ENCODE data around the gene ATP6V1F.
A peak's percentile ranks its signal among the peaks of the same experiment; 100 is the strongest.

ATP6V1F gene

GRCh38 chr7:128841171-128841690, 21.4 kb upstream of the ATP6V1F start:
- Histone ChIP-seq H3K27me3 (ENCODE audit: insufficient read depth, low read length, poor library complexity, severe bottlenecking) (no peaks in the 10 kb centered on the region), H3K9me2 (replicated peaks; ENCODE audit: low read depth, low read length) (no peaks in the 10 kb centered on the region), H4K20me1 (ENCODE audit: insufficient read depth, low read length, poor library complexity, severe bottlenecking) (no peaks in the 10 kb centered on the region), H3K9ac (ENCODE audit: low read depth, low read length, poor library complexity, severe bottlenecking) (peak overlapping the region; percentile 49), H2AFZ (ENCODE audit: low read length) (no peak overlapping the region), H3K4me3 (ENCODE audit: low read length, poor library complexity, severe bottlenecking) (no peak overlapping the region), H3K9me3 (ENCODE audit: insufficient read depth, low read depth, low read length) (no peaks in the 10 kb centered on the region), H3K79me2 (ENCODE audit: insufficient read depth, low read length) (no peaks in the 10 kb centered on the region), H3K4me2 (ENCODE audit: low read depth, low read length, poor library complexity, severe bottlenecking) (no peak overlapping the region), H3F3A (ENCODE audit: low read depth) (no peaks in the 10 kb centered on the region), H3K4me1 (ENCODE audit: insufficient read depth, low read length, poor library complexity, severe bottlenecking) (peaks cover 7% of the 10 kb centered on the region), H3K36me3 (ENCODE audit: insufficient read depth, low read length) (no peaks in the 10 kb centered on the region)
- TF ChIP-seq CTCF (conservative IDR thresholded peaks at IDR 0.05; ENCODE audit: low read length) (no peak), EZH2phosphoT487 (IDR thresholded peaks at IDR 0.05; ENCODE audit: borderline replicate concordance) (no peak)

GRCh38 chr7:128841921-128842673, 20.6 kb upstream of the ATP6V1F start:
- Histone ChIP-seq H4K20me1 (ENCODE audit: insufficient read depth, low read length, poor library complexity, severe bottlenecking) (no peaks in the 10 kb centered on the region), H3K27me3 (ENCODE audit: insufficient read depth, low read length, poor library complexity, severe bottlenecking) (no peaks in the 10 kb centered on the region), H3F3A (ENCODE audit: low read depth) (no peaks in the 10 kb centered on the region), H3K4me2 (ENCODE audit: low read depth, low read length, poor library complexity, severe bottlenecking) (peak overlapping the region; percentile 41), H3K9me2 (replicated peaks; ENCODE audit: low read depth, low read length) (no peaks in the 10 kb centered on the region), H2AFZ (ENCODE audit: low read length) (peak overlapping the region; percentile 88), H3K4me1 (ENCODE audit: insufficient read depth, low read length, poor library complexity, severe bottlenecking) (peaks cover 7% of the 10 kb centered on the region), H3K36me3 (ENCODE audit: insufficient read depth, low read length) (no peaks in the 10 kb centered on the region), H3K79me2 (ENCODE audit: insufficient read depth, low read length) (no peaks in the 10 kb centered on the region), H3K9me3 (ENCODE audit: insufficient read depth, low read depth, low read length) (no peaks in the 10 kb centered on the region), H3K4me3 (ENCODE audit: low read length, poor library complexity, severe bottlenecking) (no peak overlapping the region), H3K9ac (ENCODE audit: low read depth, low read length, poor library complexity, severe bottlenecking) (peak overlapping the region; percentile 49)
- TF ChIP-seq EZH2phosphoT487 (IDR thresholded peaks at IDR 0.05; ENCODE audit: borderline replicate concordance) (no peak), CTCF (conservative IDR thresholded peaks at IDR 0.05; ENCODE audit: low read length) (peak; percentile 92)

DNA sequence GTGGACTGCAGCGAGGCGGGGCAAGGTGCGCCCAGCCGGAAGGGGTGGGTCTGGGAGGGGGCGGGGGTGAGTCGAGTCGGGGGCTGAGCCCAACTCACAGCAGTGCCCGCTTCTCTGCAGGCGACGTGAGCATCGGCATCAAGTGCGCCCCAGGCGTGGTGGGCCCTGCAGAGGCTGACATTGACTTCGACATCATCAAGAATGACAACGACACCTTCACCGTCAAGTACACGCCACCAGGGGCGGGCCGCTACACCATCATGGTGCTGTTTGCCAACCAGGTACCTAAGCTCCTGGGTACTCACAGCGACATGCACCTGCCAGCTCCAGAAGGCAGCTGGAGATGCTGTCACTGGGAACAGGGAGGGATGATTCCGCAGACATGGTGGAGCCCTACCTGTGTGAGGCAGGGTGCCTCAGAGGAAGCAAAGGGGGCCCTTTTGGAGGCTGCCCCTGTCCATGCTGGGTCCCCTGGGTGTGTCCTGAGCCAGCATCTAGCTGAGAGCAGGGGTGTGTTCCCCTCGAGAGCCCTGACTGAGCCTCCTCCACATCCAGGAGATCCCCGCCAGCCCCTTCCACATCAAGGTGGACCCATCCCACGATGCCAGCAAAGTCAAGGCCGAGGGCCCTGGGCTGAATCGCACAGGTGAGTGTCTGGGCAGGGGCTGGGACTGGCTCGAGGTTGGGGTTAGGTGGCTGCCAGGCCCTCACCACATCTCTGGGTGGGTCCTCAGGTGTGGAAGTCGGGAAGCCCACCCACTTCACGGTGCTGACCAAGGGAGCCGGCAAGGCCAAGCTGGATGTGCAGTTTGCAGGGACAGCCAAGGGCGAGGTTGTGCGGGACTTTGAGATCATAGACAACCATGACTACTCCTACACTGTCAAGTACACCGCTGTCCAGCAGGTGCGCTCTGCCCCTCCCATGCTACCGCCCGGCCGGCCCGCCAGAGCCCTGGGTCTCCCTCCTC, 19.7 kb upstream of the ATP6V1F start:
- no peaks in the 10 kb centered on the region for H3K79me2 ChIP-seq (ENCODE audit: insufficient read depth, low read length)
- H3K27me3 ChIP-seq (ENCODE audit: insufficient read depth, low read length, poor library complexity, severe bottlenecking), result no peaks in the 10 kb centered on the region
- no peaks in the 10 kb centered on the region for H3K9me3 ChIP-seq (ENCODE audit: insufficient read depth, low read depth, low read length)
- TF ChIP-seq EZH2phosphoT487 (IDR thresholded peaks at IDR 0.05; ENCODE audit: borderline replicate concordance) (no peak), CTCF (conservative IDR thresholded peaks at IDR 0.05; ENCODE audit: low read length) (no peak)
- H2AFZ ChIP-seq (ENCODE audit: low read length), result no peak overlapping the region
- no peaks in the 10 kb centered on the region for H3K36me3 ChIP-seq (ENCODE audit: insufficient read depth, low read length)
- no peak overlapping the region for H3K4me3 ChIP-seq (ENCODE audit: low read length, poor library complexity, severe bottlenecking)
- peaks cover 7% of the 10 kb centered on the region for H3K4me1 ChIP-seq (ENCODE audit: insufficient read depth, low read length, poor library complexity, severe bottlenecking)
- H3K9ac ChIP-seq (ENCODE audit: low read depth, low read length, poor library complexity, severe bottlenecking), result no peak overlapping the region
- H3K9me2 ChIP-seq (replicated peaks; ENCODE audit: low read depth, low read length), result no peaks in the 10 kb centered on the region
- H4K20me1 ChIP-seq (ENCODE audit: insufficient read depth, low read length, poor library complexity, severe bottlenecking), result no peaks in the 10 kb centered on the region
- no peaks in the 10 kb centered on the region for H3F3A ChIP-seq (ENCODE audit: low read depth)
- no peak overlapping the region for H3K4me2 ChIP-seq (ENCODE audit: low read depth, low read length, poor library complexity, severe bottlenecking)

All from Loucy (cell line).